Measurements from ENCODE around the gene VDAC1.
"Not testable (repeated sequence)": the region's sequence is repeated elsewhere in the genome, so short reads cannot be mapped to it uniquely, and the experiment has no call there.

VDAC1 gene

DNA sequence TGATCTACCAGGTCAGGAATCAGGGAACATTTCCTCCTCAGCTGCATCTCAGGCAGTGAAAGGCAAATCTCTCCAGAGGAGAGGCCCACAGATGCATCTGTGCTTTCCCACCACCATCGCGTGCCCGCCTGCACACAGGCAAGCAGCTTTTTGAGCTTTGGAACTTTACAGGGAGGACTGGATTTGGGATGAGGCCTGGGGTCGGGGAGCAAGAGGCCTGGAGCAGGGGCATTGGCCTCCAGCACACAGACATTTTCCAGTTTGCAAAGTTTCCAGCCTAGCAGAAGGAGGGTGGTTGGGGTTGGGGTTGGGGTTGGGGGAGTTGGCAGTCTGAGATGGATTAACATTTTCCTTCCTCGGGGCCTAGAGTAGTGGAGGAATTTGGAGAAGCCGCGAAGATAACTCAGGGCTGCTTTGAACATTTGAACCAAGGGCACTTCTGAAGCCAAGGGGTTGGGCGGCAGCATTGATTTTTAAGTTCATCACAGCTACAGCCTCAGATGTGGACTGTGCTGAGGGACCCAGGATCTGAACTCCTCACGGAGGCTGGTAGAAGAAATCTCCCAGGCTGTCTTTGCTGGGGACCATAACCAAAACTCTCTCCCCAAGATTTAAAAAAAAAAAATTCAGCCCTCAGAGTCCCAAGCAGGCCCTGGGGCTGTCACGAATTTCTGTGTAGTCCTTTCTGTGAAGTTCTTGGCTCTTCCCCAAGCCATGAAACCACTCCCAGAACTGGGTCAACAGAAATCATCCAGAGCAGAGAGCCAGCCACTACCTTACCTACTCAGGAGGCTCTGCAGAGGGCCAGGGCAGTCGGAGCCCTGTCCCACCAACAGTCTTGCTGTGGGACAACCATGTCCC is 61.9 kb downstream of the VDAC1 start:
- DNase-seq (ENCODE audit: low read depth in 2 of 2): no peak

- no peak for DNase-seq (ENCODE audit: low read depth in 2 of 2)
These were observed 63.1 kb downstream of the VDAC1 start for GRCh38 chr5:133941456-133942196.

GRCh38 chr5:133939668-133940067 is 65.1 kb downstream of the VDAC1 start:
- no peak for DNase-seq (ENCODE audit: low read depth in 2 of 2)

DNA sequence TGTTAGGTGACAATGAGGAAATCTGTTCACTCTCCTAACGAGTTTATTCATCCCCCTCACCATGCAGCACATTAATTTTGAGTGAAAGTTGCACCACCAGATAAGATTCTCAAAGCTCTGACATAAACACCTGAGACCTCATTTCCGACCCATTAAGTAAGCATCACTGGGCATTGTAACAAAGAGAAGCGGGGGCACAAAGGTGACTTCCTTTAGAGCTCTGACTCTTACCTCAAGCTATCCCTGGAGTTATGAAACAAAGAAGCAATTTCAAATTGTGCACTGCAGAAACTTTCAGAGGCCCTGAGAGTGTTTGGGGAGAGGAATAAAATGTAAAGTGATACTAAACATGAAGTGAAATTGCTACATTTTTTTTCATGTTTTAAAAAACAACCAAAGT is 65.8 kb downstream of the VDAC1 start:
- no peak for DNase-seq (ENCODE audit: low read depth in 2 of 2)

GRCh38 chr5:133938039-133938821 is 66.5 kb downstream of the VDAC1 start:
- no peak for DNase-seq (ENCODE audit: low read depth in 2 of 2)

GRCh38 chr5:133937628-133938027 is 67.1 kb downstream of the VDAC1 start:
- not testable (repeated sequence) for DNase-seq (ENCODE audit: low read depth in 2 of 2)

- DNase-seq (ENCODE audit: low read depth in 2 of 2): no peak
These were observed 68.1 kb downstream of the VDAC1 start for GRCh38 chr5:133936651-133937015.

- not testable (repeated sequence) for DNase-seq (ENCODE audit: low read depth in 2 of 2)
These were observed 68.7 kb downstream of the VDAC1 start for GRCh38 chr5:133935991-133936650.

DNA sequence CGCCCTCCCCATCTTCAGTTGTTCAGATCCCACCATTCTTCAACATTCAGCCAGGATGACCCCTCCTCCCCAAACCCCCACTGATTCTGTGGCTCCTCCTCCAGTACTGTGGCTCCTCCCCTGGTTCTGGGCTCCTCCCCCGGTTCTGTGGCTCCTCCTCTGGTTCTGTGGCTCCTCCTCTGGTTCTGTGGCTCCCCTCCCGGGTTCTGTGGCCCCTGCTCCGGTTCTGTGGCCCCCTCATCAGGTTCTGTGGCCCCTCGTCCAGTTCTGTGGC is 69.2 kb downstream of the VDAC1 start:
- DNase-seq (ENCODE audit: low read depth in 2 of 2): no peak

DNA sequence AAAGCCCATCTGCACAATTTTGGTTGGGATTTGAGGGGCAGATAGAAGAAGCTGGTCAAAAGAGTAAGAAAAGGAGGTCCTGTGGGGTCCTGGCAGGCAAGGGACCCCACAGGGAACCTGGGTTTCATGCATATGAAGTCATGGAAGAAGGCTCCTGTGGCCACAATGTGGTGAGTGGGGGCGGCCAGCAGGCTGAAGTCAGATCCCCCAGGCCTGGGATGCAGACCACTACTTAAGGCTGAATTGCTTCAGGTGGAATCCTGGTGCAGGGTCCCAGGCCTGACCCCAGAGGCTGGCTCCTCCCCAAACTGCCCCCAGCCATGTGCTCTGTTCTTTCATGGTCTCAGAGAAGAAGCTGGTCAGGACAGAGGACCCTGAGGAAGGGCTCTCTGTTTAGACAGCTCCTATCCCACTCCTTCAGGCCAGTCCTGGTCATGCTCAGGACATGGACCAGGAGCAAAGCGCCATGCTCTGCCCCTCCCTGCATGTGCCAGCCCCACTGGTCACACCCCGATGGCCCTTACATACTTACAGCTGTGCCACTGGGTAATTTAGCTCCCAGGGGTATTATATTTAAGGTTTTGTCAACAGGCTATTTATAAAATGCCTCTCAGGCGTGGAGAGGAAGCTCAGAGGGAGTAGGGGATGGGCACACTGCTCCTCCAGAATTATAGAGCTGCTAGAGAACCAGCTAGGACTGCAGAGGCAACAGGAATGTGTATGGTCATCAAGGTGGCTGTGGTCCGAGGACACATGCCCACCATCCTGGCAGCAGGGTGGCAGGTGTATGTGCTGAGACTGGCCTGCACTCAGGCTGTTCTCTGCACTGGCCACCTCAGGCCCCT is 69.7 kb downstream of the VDAC1 start:
- DNase-seq (ENCODE audit: low read depth in 2 of 2): no peak

DNA sequence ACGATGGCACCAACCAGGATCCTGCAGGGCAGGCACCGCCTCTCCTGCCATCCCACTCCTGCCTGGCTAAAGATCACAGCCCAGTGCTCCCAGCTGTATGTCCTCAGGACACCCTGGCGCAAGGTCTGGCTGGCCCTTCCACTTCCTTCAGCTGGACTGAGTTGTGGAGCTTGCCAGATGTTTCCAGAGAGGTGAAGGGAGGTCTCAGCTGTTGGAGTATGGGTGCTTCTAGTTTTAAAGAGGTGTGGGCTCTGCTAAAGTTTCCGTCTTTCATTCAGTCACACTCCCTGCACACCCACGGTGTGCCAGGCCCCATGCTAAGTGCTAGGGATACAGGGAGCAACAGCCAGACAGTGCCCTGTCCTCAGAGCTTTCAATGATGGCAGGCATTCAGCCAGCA is 70.5 kb downstream of the VDAC1 start:
- no peak for DNase-seq (ENCODE audit: low read depth in 2 of 2)

GRCh38 chr5:133933670-133934295 is 71.0 kb downstream of the VDAC1 start:
- no peak for DNase-seq (ENCODE audit: low read depth in 2 of 2)

GRCh38 chr5:133933169-133933509 is 71.6 kb downstream of the VDAC1 start:
- no peak for DNase-seq (ENCODE audit: low read depth in 2 of 2)

- no peak for DNase-seq (ENCODE audit: low read depth in 2 of 2)
These were observed 72.2 kb downstream of the VDAC1 start for GRCh38 chr5:133932441-133933168.

GRCh38 chr5:133931546-133931945 is 73.2 kb downstream of the VDAC1 start:
- no peak for DNase-seq (ENCODE audit: low read depth in 2 of 2)

GRCh38 chr5:133930813-133931090 is 74.0 kb downstream of the VDAC1 start:
- no peak for DNase-seq (ENCODE audit: low read depth in 2 of 2)

GRCh38 chr5:133930061-133930812 is 74.5 kb downstream of the VDAC1 start:
- DNase-seq (ENCODE audit: low read depth in 2 of 2): peak; percentile 52 to 57

- no peak for DNase-seq (ENCODE audit: low read depth in 2 of 2)
These were observed 76.0 kb downstream of the VDAC1 start for GRCh38 chr5:133928587-133929393.
